Hematopoietic multipotent progenitor cell (in vitro differentiated cells): ENCODE data around the gene GARIN5B. TPM values are rescaled to one million over a fixed set of nuclear protein-coding genes. Genes with fewer than 3 reads are reported as not detected.
"Not testable (repeated sequence)": the region's sequence is repeated elsewhere in the genome, so short reads cannot be mapped to it uniquely, and the experiment has no call there.

Experiments
- DNase-seq, 3 donors: peaks; one replicate each; pipeline ENCODE4 v3.0.0-alpha.2; 2011 to 2015; ENCODE audit warnings: low read depth in 2 of 3, low spot score in 2 of 3
- total RNA-seq: library from RNA; depleted of rRNA; stranded (reverse); fragments of >200 nt; gene quantifications from one replicate; pipeline ENCODE4 v1.2.3, GENCODE V29; 2012

GARIN5B gene
- total RNA-seq, 1 donor, result not detected

- DNase-seq, result not testable (repeated sequence)
Observed at GRCh38 chr19:55329791-55330190, 33.3 kb downstream of the GARIN5B start.

- DNase-seq, result peak in 1 of 3 donors; percentile 38
Observed at GRCh38 chr19:55328774-55329318, 34.2 kb downstream of the GARIN5B start.

- peak in 2 of 3 donors; percentile 56 to 76 for DNase-seq
Observed at GRCh38 chr19:55325172-55325571, 37.9 kb downstream of the GARIN5B start, which contains the start of gene TMEM150B. TSS of gene TMEM150B (minus strand) at chr19:55325341. CDS start at chr19:55321036, 4,305 bp downstream.

GRCh38 chr19:55324662-55325061 is 38.4 kb downstream of the GARIN5B start:
- no peak for DNase-seq

- DNase-seq, result no peak
Observed at GRCh38 chr19:55322204-55322885, 40.7 kb downstream of the GARIN5B start.

- peak in 1 of 3 donors; percentile 14 for DNase-seq
Observed at GRCh38 chr19:55321466-55322137, 41.5 kb downstream of the GARIN5B start.

- DNase-seq, result no peak
Observed at GRCh38 chr19:55320844-55321419, 42.1 kb downstream of the GARIN5B start.

- DNase-seq, result peak in 1 of 3 donors; percentile 22
Observed at GRCh38 chr19:55319785-55320184, 43.3 kb downstream of the GARIN5B start.

- DNase-seq, result no peak
Observed at GRCh38 chr19:55316646-55317045, 46.4 kb downstream of the GARIN5B start.

- no peak for DNase-seq
Observed at GRCh38 chr19:55315956-55316525, 47.0 kb downstream of the GARIN5B start.

- DNase-seq, result no peak
Observed at GRCh38 chr19:55314396-55314795, 48.7 kb downstream of the GARIN5B start.

- no peak for DNase-seq
Observed at GRCh38 chr19:55312621-55313512, 50.2 kb downstream of the GARIN5B start.

GRCh38 chr19:55311797-55312196 is 51.3 kb downstream of the GARIN5B start:
- no peak for DNase-seq

- DNase-seq, result no peak
Observed at GRCh38 chr19:55311397-55311796, 51.7 kb downstream of the GARIN5B start.

GRCh38 chr19:55310498-55310897 is 52.6 kb downstream of the GARIN5B start:
- no peak for DNase-seq

- no peak for DNase-seq
Observed at GRCh38 chr19:55309448-55309847, 53.6 kb downstream of the GARIN5B start.

GRCh38 chr19:55308281-55308680 is 54.8 kb downstream of the GARIN5B start:
- no peak for DNase-seq

GRCh38 chr19:55306712-55307111 is 56.3 kb downstream of the GARIN5B start:
- DNase-seq, result no peak

- no peak for DNase-seq
Observed at GRCh38 chr19:55305983-55306562, 57.0 kb downstream of the GARIN5B start.

GRCh38 chr19:55305491-55305890 is 57.6 kb downstream of the GARIN5B start:
- peak in 2 of 3 donors; percentile 43 to 70 for DNase-seq
